Activated CD4-positive, alpha-beta memory T cell treated with anti-CD3 and anti-CD28 coated beads for 36 hours (primary cell): ENCODE measurements around the gene SH3GLB2. TPM values are rescaled to one million over a fixed set of nuclear protein-coding genes. Genes with fewer than 3 reads are reported as not detected.
"Not testable (repeated sequence)": the region's sequence is repeated elsewhere in the genome, so short reads cannot be mapped to it uniquely, and the experiment has no call there.

ENCODE experiments used
- CTCF ChIA-PET: fragments of 350-600 bp; sonication (Branson Sonifier 250); formaldehyde crosslinking; loops from one replicate; lab custom pipeline; 2021; ENCODE audit warnings: antibody characterized with exemption, inconsistent platforms; lab: Charles Lee
- POLR2A ChIA-PET: fragments of 350-600 bp; sonication (Branson Sonifier 250); formaldehyde crosslinking; loops from one replicate; lab custom pipeline; 2021; ENCODE audit warnings: antibody characterized with exemption; lab: Charles Lee
- DNase-seq: peaks from one replicate; pipeline ENCODE4 v3.0.0-alpha.2; 2020
- H3K27ac Mint-ChIP-seq: one replicate; pipeline ENCODE4 v1.8.0; 2021; ENCODE audit warnings: mixed read lengths
- H3K27me3 Mint-ChIP-seq: one replicate; pipeline ENCODE4 v1.8.0; 2021; ENCODE audit warnings: mixed read lengths
- H3K36me3 Mint-ChIP-seq: one replicate; pipeline ENCODE4 v1.8.0; 2021; ENCODE audit warnings: mixed read lengths
- H3K4me1 Mint-ChIP-seq: one replicate; pipeline ENCODE4 v1.8.0; 2021; ENCODE audit warnings: low read depth, mixed read lengths
- H3K4me3 Mint-ChIP-seq: one replicate; pipeline ENCODE4 v1.8.0; 2021; ENCODE audit warnings: mild to moderate bottlenecking, mixed read lengths
- H3K9me3 Mint-ChIP-seq: one replicate; pipeline ENCODE4 v1.8.0; 2021; ENCODE audit warnings: mixed read lengths
- intact Hi-C: fragments of 100-400 bp; cut with micrococcal nuclease; formaldehyde crosslinking; loops from one replicate; pipeline ENCODE4 v1.15.1; 2023
- total RNA-seq, 2 experiments: library from RNA; stranded (reverse); gene quantifications; one replicate each; pipeline ENCODE4 v1.2.3, GENCODE V29; 2021

SH3GLB2 gene
- total RNA-seq, 2 experiments from 2014 or later, result 59.5 to 62.3 TPM

DNA sequence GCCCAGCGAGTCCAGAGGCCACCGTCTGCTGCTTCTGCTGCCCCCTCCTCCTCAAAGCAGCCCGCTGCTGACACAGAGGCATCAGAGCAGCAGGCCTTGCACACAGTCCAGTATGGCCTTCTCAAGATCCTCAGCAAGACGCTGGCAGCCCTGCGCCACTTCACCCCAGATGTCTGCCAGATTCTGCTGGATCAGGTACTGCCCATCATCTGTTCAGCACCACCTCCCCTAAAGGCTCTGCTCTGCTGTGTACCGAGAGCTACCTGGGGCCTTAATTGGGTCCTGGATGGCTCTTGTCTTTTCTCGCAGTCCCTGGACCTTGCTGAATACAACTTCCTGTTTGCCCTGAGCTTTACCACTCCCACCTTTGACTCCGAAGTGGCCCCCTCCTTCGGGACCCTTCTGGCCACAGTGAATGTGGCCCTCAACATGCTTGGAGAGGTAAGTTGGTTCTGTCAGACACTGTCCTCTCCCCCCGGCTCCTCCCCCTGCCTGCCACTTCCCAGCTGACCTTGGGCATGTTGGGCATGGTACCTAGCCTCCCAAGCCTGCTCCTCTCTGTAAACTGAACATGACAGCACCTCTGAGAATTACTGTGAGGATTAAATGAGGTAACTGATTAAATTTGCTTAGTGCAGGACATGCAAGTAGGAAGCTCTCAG is 22.7 kb downstream of the SH3GLB2 start:
- POLR2A ChIA-PET, result no interaction called here
- peaks cover 37% of the 10 kb centered on the region for H3K36me3 Mint-ChIP-seq

DNA sequence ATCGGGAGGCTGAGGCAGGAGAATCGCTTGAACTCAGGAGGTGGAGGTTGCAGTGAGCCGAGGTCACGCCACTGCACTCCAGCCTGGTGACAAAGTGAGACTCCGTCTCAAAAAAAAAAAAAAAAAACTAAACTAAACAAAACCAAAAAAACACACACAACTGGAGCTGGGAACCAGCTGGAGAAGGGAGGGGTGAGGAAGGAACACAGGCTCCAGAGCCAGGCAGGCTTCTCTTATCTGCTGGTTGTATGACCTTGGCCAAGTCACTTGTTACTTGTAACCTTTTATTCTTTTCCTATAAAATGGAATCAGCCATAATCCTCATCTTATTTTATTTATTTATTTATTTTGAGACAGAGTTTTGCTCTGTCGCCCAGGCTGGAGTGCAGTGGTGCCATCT is 24.0 kb downstream of the SH3GLB2 start:
- H3K4me3 Mint-ChIP-seq, DNase-seq, H3K9me3 Mint-ChIP-seq, intact Hi-C loops, H3K4me1 Mint-ChIP-seq, H3K27ac Mint-ChIP-seq, H3K27me3 Mint-ChIP-seq, CTCF ChIA-PET: not testable (repeated sequence)
- peaks cover 45% of the 10 kb centered on the region for H3K36me3 Mint-ChIP-seq
- POLR2A ChIA-PET, result interaction anchor here (0.7 kb wide), 1 partner anchor 76 kb away, joined by 4 read pairs; no protein-coding TSS in a partner anchor

More for the DNA sequence above, 22.7 kb downstream of the SH3GLB2 start:
- Mint-ChIP-seq H3K27ac (no peak overlapping the region), H3K27me3 (no peaks in the 10 kb centered on the region), H3K4me1 (no peaks in the 10 kb centered on the region), H3K4me3 (no peak overlapping the region), H3K9me3 (no peaks in the 10 kb centered on the region)
- intact Hi-C loops, result no loop called here
- DNase-seq, result no peak
- CTCF ChIA-PET, result interaction anchor here (1.3 to 1.5 kb wide), 4 partner anchors 8 to 14 kb away, joined by 3 to 6 read pairs (median 5); no protein-coding TSS in a partner anchor

DNA sequence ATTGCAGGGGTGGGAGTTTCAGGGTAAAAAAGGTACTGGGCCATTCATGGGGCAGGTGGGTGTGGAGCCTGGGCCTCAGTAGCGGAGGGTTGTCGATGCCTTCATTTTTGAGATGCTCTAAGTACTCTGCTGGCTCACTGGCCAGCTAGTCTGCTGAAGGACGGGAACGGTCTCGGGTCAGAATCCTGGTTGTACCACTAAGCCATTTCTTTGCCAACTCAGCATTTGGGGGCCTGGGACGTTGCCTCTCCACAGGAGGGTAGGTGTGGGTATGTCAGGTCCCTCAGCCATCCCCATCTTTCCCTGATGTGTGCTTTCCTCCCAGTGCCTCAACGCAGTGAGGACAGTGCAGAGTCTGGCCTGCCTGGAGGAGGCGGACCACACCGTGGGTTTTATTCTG is 25.1 kb downstream of the SH3GLB2 start:
- CTCF ChIA-PET, result no interaction called here
- POLR2A ChIA-PET, result no interaction called here

DNA sequence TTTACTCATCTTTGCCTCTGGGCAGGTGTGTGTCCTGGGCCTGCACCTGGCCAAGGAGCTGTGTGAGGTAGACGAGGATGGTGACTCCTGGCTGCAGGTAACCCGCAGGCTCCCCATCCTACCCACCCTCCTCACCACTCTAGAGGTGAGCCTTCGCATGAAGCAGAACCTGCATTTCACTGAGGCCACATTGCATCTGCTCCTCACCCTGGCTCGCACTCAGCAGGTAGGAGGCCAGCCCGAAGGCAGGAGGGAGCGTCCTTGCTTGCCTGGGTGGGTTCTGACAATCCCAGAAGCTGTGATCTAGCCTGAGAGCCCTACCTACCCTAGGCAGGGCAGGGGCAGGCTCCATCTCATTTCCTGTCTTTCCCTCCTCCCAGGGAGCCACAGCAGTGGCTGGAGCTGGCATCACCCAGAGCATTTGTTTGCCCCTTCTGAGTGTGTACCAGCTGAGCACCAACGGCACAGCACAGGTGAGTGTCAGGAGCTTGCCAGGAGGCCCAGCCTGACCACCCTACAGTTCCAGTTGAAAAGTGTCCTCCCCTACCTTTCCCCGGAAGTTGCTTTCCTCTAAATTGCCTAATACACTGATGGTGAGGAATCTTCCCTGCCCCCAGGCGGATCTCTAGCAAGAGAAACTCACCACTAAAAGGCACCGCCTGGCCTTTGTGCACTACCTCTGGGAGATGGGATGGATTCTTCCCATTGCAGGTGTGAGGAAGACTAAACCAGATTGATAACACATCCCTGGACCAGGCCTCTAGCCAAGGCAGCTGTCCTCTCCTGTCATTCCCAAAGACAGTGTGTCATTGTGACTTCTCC is 26.4 kb downstream of the SH3GLB2 start:
- Mint-ChIP-seq H3K27me3 (no peaks in the 10 kb centered on the region), H3K27ac (peak overlapping the region; percentile 25), H3K4me3 (no peak overlapping the region), H3K36me3 (peaks cover 53% of the 10 kb centered on the region), H3K4me1 (peaks cover 8% of the 10 kb centered on the region), H3K9me3 (no peaks in the 10 kb centered on the region)
- no peak for DNase-seq
- intact Hi-C loops, result no loop called here
- POLR2A ChIA-PET, result no interaction called here
- CTCF ChIA-PET, result interaction anchor here (0.9 kb wide), 1 partner anchor 13 kb away, joined by 3 read pairs; no protein-coding TSS in a partner anchor

More for the DNA sequence above, 25.1 kb downstream of the SH3GLB2 start:
- peaks cover 8% of the 10 kb centered on the region for H3K4me1 Mint-ChIP-seq
- no peaks in the 10 kb centered on the region for H3K9me3 Mint-ChIP-seq
- peaks cover 50% of the 10 kb centered on the region for H3K36me3 Mint-ChIP-seq
- H3K27ac Mint-ChIP-seq, result no peak overlapping the region
- no peaks in the 10 kb centered on the region for H3K27me3 Mint-ChIP-seq
- intact Hi-C loops, result no loop called here
- H3K4me3 Mint-ChIP-seq, result no peak overlapping the region
- no peak for DNase-seq

DNA sequence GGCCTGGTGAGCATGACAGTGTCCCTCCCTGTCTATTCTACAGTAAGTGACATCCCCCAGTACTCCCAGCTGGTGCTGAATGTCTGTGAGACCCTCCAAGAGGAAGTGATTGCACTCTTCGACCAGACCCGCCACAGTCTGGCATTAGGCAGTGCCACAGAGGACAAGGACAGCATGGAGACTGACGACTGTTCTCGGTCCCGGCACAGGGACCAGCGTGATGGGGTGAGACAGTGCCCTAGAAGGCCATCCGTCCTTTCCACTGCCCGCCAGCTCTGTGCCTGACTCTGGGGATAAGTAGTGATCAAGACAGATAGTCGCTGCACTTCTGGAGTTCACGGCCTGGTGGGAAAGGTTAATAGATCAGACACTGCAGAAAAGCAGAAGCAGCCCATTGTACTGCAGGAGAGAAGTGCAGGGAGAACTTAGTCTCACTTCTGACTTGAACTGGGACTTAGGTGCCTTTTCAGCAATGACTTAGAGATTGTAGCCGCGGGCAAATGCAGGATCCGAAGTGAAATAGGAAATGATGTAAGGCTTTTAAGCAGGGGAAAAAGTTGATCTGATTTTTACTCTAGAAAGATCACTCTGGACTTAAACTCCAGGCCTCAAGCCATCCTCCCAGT is 28.4 kb downstream of the SH3GLB2 start:
- no peak for DNase-seq
- no peaks in the 10 kb centered on the region for H3K27me3 Mint-ChIP-seq
- H3K36me3 Mint-ChIP-seq, result peaks cover 62% of the 10 kb centered on the region
- peak overlapping the region; percentile 73 for H3K27ac Mint-ChIP-seq
- ChIA-PET CTCF (no interaction called here), POLR2A (no interaction called here)
- H3K4me1 Mint-ChIP-seq, result peaks cover 9% of the 10 kb centered on the region
- H3K4me3 Mint-ChIP-seq, result no peak overlapping the region
- intact Hi-C loops, result no loop called here
- no peaks in the 10 kb centered on the region for H3K9me3 Mint-ChIP-seq

DNA sequence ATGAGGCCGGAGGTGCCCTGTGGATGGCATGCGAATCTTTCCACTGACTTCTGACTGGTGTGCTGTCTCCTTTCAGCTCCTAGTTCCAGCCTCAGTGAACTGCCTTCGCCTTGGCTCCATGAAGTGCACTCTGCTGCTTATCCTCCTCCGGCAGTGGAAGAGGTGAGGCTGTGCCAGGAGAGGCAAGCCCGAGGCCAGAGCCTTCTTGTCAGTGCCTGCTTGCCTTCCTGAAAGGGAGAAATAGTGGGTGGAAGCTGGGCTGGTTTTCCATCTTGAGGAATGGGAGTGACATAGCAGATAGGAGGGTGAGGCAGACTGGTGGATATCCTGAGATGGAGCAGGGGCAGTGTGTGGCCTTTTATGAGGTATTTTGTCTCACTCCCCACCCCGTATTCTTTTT is 29.7 kb downstream of the SH3GLB2 start:
- intact Hi-C loops, result no loop called here
- no peak for DNase-seq
- ChIA-PET POLR2A (no interaction called here), CTCF (no interaction called here)
- Mint-ChIP-seq H3K27me3 (no peaks in the 10 kb centered on the region), H3K27ac (no peak overlapping the region), H3K4me3 (no peak overlapping the region), H3K36me3 (peaks cover 71% of the 10 kb centered on the region), H3K4me1 (peaks cover 11% of the 10 kb centered on the region), H3K9me3 (no peaks in the 10 kb centered on the region)

DNA sequence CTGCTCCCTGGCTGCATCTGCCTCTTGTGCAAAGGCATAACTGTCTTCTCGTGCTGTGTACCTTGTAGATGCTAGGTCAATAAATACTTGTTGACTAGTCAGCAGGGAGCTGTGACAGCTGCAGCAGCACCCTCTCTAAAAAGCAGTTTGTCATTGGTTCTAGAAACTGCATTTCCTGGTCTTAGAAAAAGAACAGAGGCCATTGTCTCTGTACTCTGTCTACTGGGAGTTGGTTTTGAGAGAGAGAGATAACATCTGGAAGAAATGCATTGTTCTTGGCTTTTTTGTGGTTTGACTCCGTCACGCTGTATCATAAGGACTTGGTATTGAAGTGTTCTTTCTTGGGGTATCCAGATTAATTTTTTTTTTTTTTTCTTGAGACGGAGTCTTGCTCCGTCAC is 32.3 kb downstream of the SH3GLB2 start:
- Mint-ChIP-seq H3K9me3 (no peaks in the 10 kb centered on the region), H3K36me3 (peaks cover 59% of the 10 kb centered on the region), H3K27me3 (no peaks in the 10 kb centered on the region), H3K4me3 (no peak overlapping the region), H3K4me1 (peaks cover 11% of the 10 kb centered on the region), H3K27ac (no peak overlapping the region)
- DNase-seq, result no peak
- ChIA-PET CTCF (interaction anchor here (1.0 to 1.2 kb wide), 2 partner anchors 12 to 294 kb away, joined by 3 to 4 read pairs; partner anchors contain the start of gene PKN3), POLR2A (no interaction called here)
- intact Hi-C loops, result no loop called here

DNA sequence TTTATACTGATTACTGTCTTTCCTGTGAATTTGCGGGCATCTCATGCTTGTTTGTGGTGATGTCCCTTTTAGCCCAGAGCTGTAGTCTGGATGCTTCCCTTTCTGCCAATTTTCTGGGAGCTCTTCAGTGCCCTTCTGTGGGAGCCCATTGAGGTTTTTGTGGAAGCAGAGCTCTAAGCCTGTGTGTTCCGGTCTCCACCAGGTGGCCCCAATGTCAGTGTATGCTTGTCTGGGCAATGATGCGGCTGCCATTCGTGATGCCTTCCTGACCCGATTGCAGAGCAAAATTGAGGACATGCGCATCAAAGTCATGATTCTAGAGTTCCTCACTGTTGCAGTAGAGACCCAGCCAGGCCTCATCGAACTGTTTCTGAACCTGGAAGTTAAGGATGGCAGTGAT is 35.1 kb downstream of the SH3GLB2 start:
- peaks cover 3% of the 10 kb centered on the region for H3K4me1 Mint-ChIP-seq
- peaks cover 58% of the 10 kb centered on the region for H3K36me3 Mint-ChIP-seq
- CTCF ChIA-PET, result no interaction called here
- no peak for DNase-seq
- no peak overlapping the region for H3K27ac Mint-ChIP-seq
- H3K9me3 Mint-ChIP-seq, result no peaks in the 10 kb centered on the region
- no peak overlapping the region for H3K4me3 Mint-ChIP-seq
- POLR2A ChIA-PET, result no interaction called here
- intact Hi-C loops, result no loop called here
- no peaks in the 10 kb centered on the region for H3K27me3 Mint-ChIP-seq

DNA sequence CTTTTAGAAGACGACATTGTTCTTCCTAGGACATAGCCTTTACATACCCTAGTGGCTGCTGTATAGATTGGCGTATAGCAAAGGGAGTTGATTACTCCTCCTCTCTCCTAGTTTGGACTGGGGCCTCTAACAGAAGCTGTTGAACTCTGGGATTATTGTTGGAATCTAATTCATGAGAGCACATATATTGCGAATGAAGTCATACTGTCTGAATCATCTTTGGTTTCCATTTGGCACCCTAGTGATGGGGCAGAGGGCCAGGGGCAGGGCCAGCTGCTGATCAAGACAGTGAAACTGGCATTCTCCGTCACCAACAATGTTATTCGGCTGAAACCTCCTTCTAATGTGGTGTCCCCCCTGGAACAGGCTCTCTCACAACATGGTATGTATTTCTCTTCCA is 40.3 kb downstream of the SH3GLB2 start:
- Mint-ChIP-seq H3K9me3 (no peaks in the 10 kb centered on the region), H3K4me3 (no peak overlapping the region), H3K4me1 (no peaks in the 10 kb centered on the region), H3K27ac (no peak overlapping the region), H3K27me3 (no peaks in the 10 kb centered on the region), H3K36me3 (peaks cover 52% of the 10 kb centered on the region)
- DNase-seq, result no peak
- intact Hi-C loops, result no loop called here
- POLR2A ChIA-PET, result no interaction called here
- CTCF ChIA-PET, result no interaction called here

DNA sequence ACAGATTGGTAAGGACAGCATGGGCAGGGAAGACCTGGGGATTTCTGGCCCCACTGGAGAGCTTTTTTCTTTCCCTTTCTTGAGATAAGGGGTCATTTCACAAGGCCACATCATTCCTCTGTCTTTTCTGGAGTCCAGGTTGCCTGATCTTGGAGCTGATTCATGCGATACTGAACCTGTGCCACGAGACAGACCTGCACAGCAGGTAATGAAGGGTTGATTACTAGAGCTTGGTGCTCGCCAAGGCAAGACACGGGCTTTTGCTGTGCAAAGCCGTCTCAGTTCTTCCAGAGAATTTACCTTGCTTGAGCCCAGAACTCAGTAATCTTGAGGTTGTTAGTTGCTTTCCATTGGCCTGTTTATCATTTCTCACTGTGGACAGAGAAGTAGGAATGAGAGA is 41.5 kb downstream of the SH3GLB2 start:
- H3K36me3 Mint-ChIP-seq, result peaks cover 55% of the 10 kb centered on the region
- POLR2A ChIA-PET, result no interaction called here
- no peaks in the 10 kb centered on the region for H3K9me3 Mint-ChIP-seq
- CTCF ChIA-PET, result no interaction called here
- no peaks in the 10 kb centered on the region for H3K27me3 Mint-ChIP-seq
- intact Hi-C loops, result no loop called here
- H3K27ac Mint-ChIP-seq, result no peak overlapping the region
- DNase-seq, result no peak
- H3K4me1 Mint-ChIP-seq, result no peaks in the 10 kb centered on the region
- no peak overlapping the region for H3K4me3 Mint-ChIP-seq

DNA sequence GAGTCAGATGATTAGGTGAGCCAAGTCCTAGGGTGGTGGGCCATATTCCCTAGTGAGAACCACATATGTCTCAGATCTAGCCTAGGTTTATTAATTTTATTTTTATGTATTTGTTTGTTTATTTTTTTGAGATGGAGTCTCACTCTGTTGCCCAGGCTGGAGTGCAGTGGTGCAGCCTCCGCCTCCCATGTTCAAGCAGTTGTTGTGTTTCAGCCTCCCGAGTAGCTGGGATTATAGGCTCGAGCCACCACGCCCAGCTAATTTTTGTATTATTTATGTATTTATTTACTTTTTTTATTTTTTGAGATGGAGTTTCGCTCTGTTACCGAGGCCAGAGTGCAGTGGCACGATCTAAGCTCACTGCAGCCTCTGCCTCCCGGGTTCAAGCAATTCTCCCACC is 44.6 kb downstream of the SH3GLB2 start:
- H3K4me3 Mint-ChIP-seq, result no peak overlapping the region
- peaks cover 69% of the 10 kb centered on the region for H3K36me3 Mint-ChIP-seq
- no peaks in the 10 kb centered on the region for H3K9me3 Mint-ChIP-seq
- H3K27me3 Mint-ChIP-seq, result no peaks in the 10 kb centered on the region
- ChIA-PET POLR2A (no interaction called here), CTCF (no interaction called here)
- DNase-seq, result no peak
- no peaks in the 10 kb centered on the region for H3K4me1 Mint-ChIP-seq
- intact Hi-C loops, result no loop called here
- no peak overlapping the region for H3K27ac Mint-ChIP-seq

DNA sequence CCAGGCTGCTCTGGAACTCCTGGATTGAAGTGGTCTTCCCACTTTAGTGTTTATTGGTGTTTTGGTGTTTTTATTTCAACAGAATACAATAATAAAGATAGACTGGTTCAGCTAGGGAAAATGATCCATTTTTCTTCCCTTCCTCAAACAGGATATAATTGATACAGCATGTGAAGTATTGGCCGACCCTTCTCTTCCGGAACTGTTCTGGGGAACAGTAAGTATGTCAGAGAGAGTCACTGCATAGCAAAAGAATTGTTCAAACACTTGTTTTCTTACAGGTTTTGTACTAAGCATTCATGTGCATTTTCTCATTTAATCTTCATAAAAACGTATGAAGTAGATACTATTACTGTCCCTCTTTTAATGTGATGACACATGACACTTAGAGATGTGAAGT is 49.0 kb downstream of the SH3GLB2 start:
- Mint-ChIP-seq H3K27ac (no peak overlapping the region), H3K27me3 (no peaks in the 10 kb centered on the region), H3K4me3 (no peak overlapping the region), H3K9me3 (no peaks in the 10 kb centered on the region), H3K4me1 (no peaks in the 10 kb centered on the region), H3K36me3 (peaks cover 56% of the 10 kb centered on the region)
- intact Hi-C loops, result no loop called here
- ChIA-PET POLR2A (no interaction called here), CTCF (no interaction called here)
- DNase-seq, result no peak
